ENCODE results near the gene TMOD2.

GRCh38 chr15:51861557-51862359, 110.4 kb downstream of the TMOD2 start:
- no peak for TF ChIP-seq CTCF (IDR thresholded peaks at IDR 0.05)
- no peak for TF ChIP-seq POLR2A (IDR thresholded peaks at IDR 0.05)
- no peak for TF ChIP-seq EP300 (IDR thresholded peaks at IDR 0.05)
- TF ChIP-seq POLR2AphosphoS5 (IDR thresholded peaks at IDR 0.05): no peak

All from suprapubic skin (tissue), 4 donors.